Fibroblast of lung (primary cell): Measurements from ENCODE around the gene APOC4.

ENCODE experiments used
- CTCF ChIP-seq, 2 donors: IDR thresholded peaks in 1 of 2; conservative IDR thresholded peaks in 1 of 2; 1 replicate in 1 of 2; 2 replicates in 1 of 2; pipeline ENCODE4 v1.5.1; 2011 to 2012; ENCODE audit warnings: low read length in 2 of 2, control low read depth in 1 of 2, inconsistent platforms in 1 of 2, low read depth in 1 of 2, mild to moderate bottlenecking in 1 of 2
- EZH2 ChIP-seq: IDR thresholded peaks from 2 replicates; pipeline ENCODE4 v1.5.1; 2012; ENCODE audit warnings: low read length, control low read depth, mild to moderate bottlenecking; ENCODE audit errors: missing control alignments

GRCh38 chr19:44904426-44904994, 37.5 kb upstream of the APOC4 start:
- TF ChIP-seq EZH2 (no peak), CTCF (conservative IDR thresholded peaks at IDR 0.05 in 1 of 2, IDR thresholded peaks at IDR 0.05 in 1 of 2; ENCODE audit: low read depth in 1 of 2, low read length in 2 of 2) (peak in 1 of 2 donors; percentile 3)
